H1 (cell line): ENCODE data around the gene BCL2A1. TPM values are rescaled to one million over a fixed set of nuclear protein-coding genes. Genes with fewer than 3 reads are reported as not detected.

Source experiments
- CTCF ChIA-PET: fragments of 300-600 bp; sonication (Branson Sonifier 250); formaldehyde crosslinking; loops from one replicate; lab custom pipeline; 2021; ENCODE audit not compliant: partially characterized antibody; lab: Charles Lee
- POLR2A ChIA-PET: fragments of 300-600 bp; sonication (Branson Sonifier 250); formaldehyde crosslinking; loops from one replicate; lab custom pipeline; 2021; ENCODE audit warnings: inconsistent platforms; ENCODE audit not compliant: partially characterized antibody; lab: Charles Lee
- DNase-seq, 2 experiments: peaks; one replicate each; pipeline versions ENCODE4 v3.0.0 to v3.0.0-alpha.2; 2010 to 2022; ENCODE audit warnings: low spot score in 2 of 2, low read depth in 1 of 2, mixed read lengths in 1 of 2
- FAIRE-seq: peaks from 2 replicates; lab custom pipeline; 2011; peaks lifted over from hg19 to GRCh38; lab: Jason Lieb, UNC
- H2AFZ ChIP-seq: 2 replicates; pipeline ENCODE4 v1.8.1; 2012; ENCODE audit warnings: low read length, inconsistent platforms
- H2AK5ac ChIP-seq: 2 replicates; pipeline ENCODE4 v1.6.1; 2013; ENCODE audit warnings: low read depth, low read length
- H2BK120ac ChIP-seq: replicated peaks from 2 replicates; pipeline ENCODE3; 2013; ENCODE audit warnings: low read depth, low read length, inconsistent platforms
- H2BK12ac ChIP-seq: 2 replicates; pipeline ENCODE4 v1.6.1; 2013; ENCODE audit warnings: low read depth, low read length
- H2BK15ac ChIP-seq: 2 replicates; pipeline ENCODE4 v1.6.1; 2013; ENCODE audit warnings: low read length
- H2BK20ac ChIP-seq: 2 replicates; pipeline ENCODE4 v1.6.1; 2013; ENCODE audit warnings: low read length
- H2BK5ac ChIP-seq: 2 replicates; pipeline ENCODE4 v1.6.1; 2013; ENCODE audit warnings: low read depth, low read length
- H3K14ac ChIP-seq: 2 replicates; pipeline ENCODE4 v1.6.1; 2013; ENCODE audit warnings: inconsistent platforms; ENCODE audit not compliant: insufficient read length
- H3K18ac ChIP-seq: 2 replicates; pipeline ENCODE4 v1.6.1; 2013; ENCODE audit warnings: low read length; ENCODE audit errors: extremely low read depth
- H3K23ac ChIP-seq: 2 replicates; pipeline ENCODE4 v1.6.1; 2013; ENCODE audit warnings: inconsistent platforms; ENCODE audit not compliant: insufficient read length
- H3K23me2 ChIP-seq: 2 replicates; pipeline ENCODE4 v1.6.1; 2013; ENCODE audit warnings: low read depth, low read length
- H3K27ac ChIP-seq: 2 replicates; pipeline ENCODE4 v1.6.1; 2011; ENCODE audit warnings: low read depth, low read length, inconsistent platforms
- H3K27me3 ChIP-seq, 4 experiments: replicated peaks in 1 of 4; 1 replicate in 1 of 4; 2 replicates in 3 of 4; pipeline versions ENCODE4 v1.6.1 to v1.8.1; 2011 to 2013; ENCODE audit warnings: low read length in 3 of 4, mild to moderate bottlenecking in 3 of 4, inconsistent platforms in 2 of 4, mixed read lengths in 2 of 4, moderate library complexity in 1 of 4; ENCODE audit not compliant: control insufficient read depth in 3 of 4, insufficient read depth in 3 of 4; ENCODE audit errors: extremely low read depth in 1 of 4
- H3K36me3 ChIP-seq, 4 experiments: 2 replicates each; pipeline versions ENCODE4 v1.6.1 to v1.8.1; 2011 to 2013; ENCODE audit warnings: mild to moderate bottlenecking in 4 of 4, low read length in 3 of 4, moderate library complexity in 2 of 4, control low read depth in 1 of 4, inconsistent platforms in 1 of 4; ENCODE audit not compliant: insufficient read depth in 4 of 4, control insufficient read depth in 2 of 4
- H3K4ac ChIP-seq: replicated peaks from 2 replicates; pipeline ENCODE3; 2013; ENCODE audit warnings: low read length, low read depth, mixed read lengths, inconsistent platforms; ENCODE audit not compliant: insufficient read length
- H3K4me1 ChIP-seq, 4 experiments: replicated peaks in 1 of 4; 1 replicate in 1 of 4; 2 replicates in 3 of 4; pipeline versions ENCODE4 v1.6.1 to v1.8.1; 2011 to 2013; ENCODE audit warnings: low read length in 3 of 4, inconsistent platforms in 2 of 4, mixed read lengths in 1 of 4; ENCODE audit not compliant: insufficient read depth in 4 of 4, control insufficient read depth in 3 of 4
- H3K4me2 ChIP-seq, 2 experiments: 2 replicates each; pipeline versions ENCODE4 v1.6.1 to v1.8.1; 2011 to 2013; ENCODE audit warnings: low read depth in 2 of 2, low read length in 2 of 2, control low read depth in 1 of 2, inconsistent platforms in 1 of 2, mild to moderate bottlenecking in 1 of 2; ENCODE audit not compliant: insufficient read depth in 1 of 2
- H3K4me3 ChIP-seq, 4 experiments: fragments of 200-600, 300-600 bp in 1 of 4; sonication (generic), shearing (Covaris generic), sonication (Bioruptor Twin) in 1 of 4; 2 replicates each; pipeline versions ENCODE4 v1.5.1 to v1.8.1; 2011 to 2016; ENCODE audit warnings: low read length in 4 of 4, low read depth in 3 of 4, control low read depth in 2 of 4, inconsistent platforms in 2 of 4, mild to moderate bottlenecking in 2 of 4, mixed read lengths in 1 of 4, moderate library complexity in 1 of 4; ENCODE audit not compliant: insufficient read depth in 2 of 4; ENCODE audit errors: extremely low read depth in 1 of 4
- H3K56ac ChIP-seq: replicated peaks from 2 replicates; pipeline ENCODE3; 2013; ENCODE audit warnings: low read depth, mild to moderate bottlenecking, mixed read lengths, low read length, inconsistent platforms; ENCODE audit not compliant: insufficient read length
- H3K79me1 ChIP-seq: 2 replicates; pipeline ENCODE4 v1.6.1; 2013; ENCODE audit warnings: low read depth, low read length, control low read depth
- H3K79me2 ChIP-seq, 2 experiments: 2 replicates each; pipeline versions ENCODE4 v1.6.1 to v1.8.1; 2012 to 2013; ENCODE audit warnings: low read length in 2 of 2, mild to moderate bottlenecking in 2 of 2, inconsistent platforms in 1 of 2; ENCODE audit not compliant: insufficient read depth in 2 of 2, control insufficient read depth in 1 of 2
- H3K9ac ChIP-seq, 4 experiments: replicated peaks in 1 of 4; 1 replicate in 1 of 4; 2 replicates in 3 of 4; pipeline versions ENCODE4 v1.6.1 to v1.8.1; 2011 to 2013; ENCODE audit warnings: low read depth in 3 of 4, low read length in 3 of 4, control low read depth in 2 of 4, mild to moderate bottlenecking in 2 of 4, moderate library complexity in 2 of 4, inconsistent platforms in 1 of 4; ENCODE audit errors: extremely low read depth in 1 of 4
- H3K9me3 ChIP-seq, 2 experiments: 2 replicates each; pipeline versions ENCODE4 v1.6.1 to v1.8.1; 2012 to 2013; ENCODE audit warnings: mild to moderate bottlenecking in 2 of 2, moderate library complexity in 2 of 2, control low read depth in 1 of 2, inconsistent platforms in 1 of 2, low read depth in 1 of 2, low read length in 1 of 2, mixed read lengths in 1 of 2; ENCODE audit not compliant: insufficient read depth in 2 of 2
- H4K20me1 ChIP-seq, 2 experiments: replicated peaks in 1 of 2; 2 replicates each; pipeline versions ENCODE3 to v1.8.1; 2011 to 2013; ENCODE audit warnings: inconsistent platforms in 2 of 2, low read length in 2 of 2, mild to moderate bottlenecking in 1 of 2; ENCODE audit not compliant: insufficient read depth in 2 of 2, control insufficient read depth in 1 of 2
- H4K5ac ChIP-seq: 2 replicates; pipeline ENCODE4 v1.6.1; 2013; ENCODE audit warnings: low read length, low read depth, mixed read lengths, inconsistent platforms; ENCODE audit not compliant: insufficient read length
- H4K8ac ChIP-seq: 2 replicates; pipeline ENCODE4 v1.8.0; 2013; ENCODE audit warnings: mild to moderate bottlenecking, moderate library complexity, low read length, inconsistent platforms; ENCODE audit not compliant: insufficient read depth; ENCODE audit errors: extremely low read depth
- H4K91ac ChIP-seq: replicated peaks from 2 replicates; pipeline ENCODE3; 2013; ENCODE audit warnings: low read length, mixed read lengths, inconsistent platforms; ENCODE audit not compliant: insufficient read length
- ASH2L ChIP-seq: fragments of 200-600, 300-600 bp; sonication (generic); IDR thresholded peaks from one replicate; pipeline ENCODE4 v1.7.1; 2017; ENCODE audit warnings: low read length
- CREB1 ChIP-seq: IDR thresholded peaks from 2 replicates; pipeline ENCODE4 v1.6.1; 2012; ENCODE audit warnings: inconsistent platforms
- CTCF ChIP-seq, 3 experiments: IDR thresholded peaks; 1 replicate in 2 of 3; 2 replicates in 1 of 3; pipeline versions ENCODE4 v1.5.1 to v1.6.1; 2011; ENCODE audit warnings: low read length in 3 of 3, mild to moderate bottlenecking in 3 of 3, inconsistent platforms in 2 of 3, low read depth in 1 of 3, moderate library complexity in 1 of 3; ENCODE audit not compliant: insufficient read depth in 1 of 3; ENCODE audit errors: control extremely low read depth in 1 of 3
- EGR1 ChIP-seq: IDR thresholded peaks from 2 replicates; pipeline ENCODE4 v1.6.1; 2011; ENCODE audit warnings: low read depth, low read length, borderline replicate concordance
- FOSL1 ChIP-seq: IDR thresholded peaks from 2 replicates; pipeline ENCODE4 v1.6.1; 2011; ENCODE audit warnings: mild to moderate bottlenecking, low read depth, low read length, moderate library complexity; ENCODE audit not compliant: insufficient read depth
- HDAC2 ChIP-seq, 2 experiments: fragments of 300-600 bp in 1 of 2; sonication (generic) in 1 of 2; IDR thresholded peaks; 2 replicates each; pipeline ENCODE4 v1.6.1; 2011 to 2012; ENCODE audit warnings: low read depth in 2 of 2, low read length in 2 of 2, mild to moderate bottlenecking in 2 of 2, moderate library complexity in 2 of 2, borderline replicate concordance in 1 of 2, inconsistent platforms in 1 of 2
- KDM1A ChIP-seq: fragments of 200-600, 300-600 bp; sonication (generic); IDR thresholded peaks from 2 replicates; pipeline ENCODE4 v1.7.1; 2016; ENCODE audit warnings: mild to moderate bottlenecking, low read length, borderline replicate concordance
- POLR2A ChIP-seq, 2 experiments: IDR thresholded peaks; 1 replicate in 1 of 2; 2 replicates in 1 of 2; pipeline ENCODE4 v1.6.1; 2011; ENCODE audit warnings: low read depth in 2 of 2, low read length in 2 of 2, mild to moderate bottlenecking in 2 of 2; ENCODE audit errors: control extremely low read depth in 1 of 2
- RBBP5 ChIP-seq: IDR thresholded peaks from 2 replicates; pipeline ENCODE4 v1.7.1; 2012; ENCODE audit warnings: low read depth, mild to moderate bottlenecking, inconsistent platforms, low read length, moderate library complexity, borderline replicate concordance
- TAF7 ChIP-seq: optimal IDR thresholded peaks from 2 replicates; pipeline ENCODE3; 2011; ENCODE audit warnings: low read depth, mild to moderate bottlenecking, inconsistent platforms, low read length, moderate library complexity, borderline replicate concordance
- WGBS, 2 experiments: shearing (Covaris generic) in 1 of 2; methylation state at CpG; one replicate each; pipeline versions ENCODE4 v1.1.6 to v1.1.7; 2013 to 2015; ENCODE audit warnings: low lambda C conversion rate in 2 of 2, mixed read lengths in 2 of 2, inconsistent platforms in 1 of 2, low coverage in 1 of 2, missing lambda C conversion rate in 1 of 2; ENCODE audit not compliant: insufficient replicate concordance in 2 of 2, insufficient coverage in 1 of 2, insufficient read length in 1 of 2; ENCODE audit errors: extremely low coverage in 1 of 2, missing lambda C conversion rate in 1 of 2; 5-methylcytosine and 5-hydroxymethylcytosine counted together
- polyA plus RNA-seq, 7 experiments: library from polyadenylated mRNA; depleted of rRNA in 3 of 7; stranded (reverse) in 5 of 7; unstranded in 2 of 7; fragments of >200 nt in 5 of 7; fragments of 200-250 nt in 2 of 7; gene quantifications; 1 replicate in 5 of 7; 2 replicates in 1 of 7; 4 replicates in 1 of 7; pipeline versions ENCODE4 v1.2.1 to v1.2.3, GENCODE V29; 2011 to 2013; ENCODE audit warnings: missing spikeins in 2 of 7, mixed read lengths in 2 of 7
- total RNA-seq: library from RNA; stranded (reverse); fragmentation: NEBNext Ultra II Directional; extraction: Animal tissue kit (Norgen Biotek cat#: 25700); gene quantifications from 2 replicates; pipeline ENCODE4 v1.2.1, GENCODE V29; 2021

Gene BCL2A1
- total and polyA plus RNA-seq, 2 of the 8 experiments (the other 6 are each of a cell fraction or from before 2014, with no cell fraction given) = not detected

- CTCF ChIA-PET = no interaction called here
- 89% methylated on average over 2 of the region's 2 CpGs; no CpG with 5 or more reads in 1 of the 2 experiments for WGBS, 2 experiments
- H3K18ac ChIP-seq = no peak overlapping the region
Observed at GRCh38 chr15:79929412-79929811, 41.6 kb downstream of the BCL2A1 start.

More at GRCh38 chr15:79929412-79929811, 41.6 kb downstream of the BCL2A1 start:
- Histone ChIP-seq H3K23ac (no peak overlapping the region), H4K20me1 (no peaks in the 10 kb centered on the region), H2BK20ac (no peak overlapping the region), H3K27me3 (no peaks in the 10 kb centered on the region), H3K36me3 (no peaks in the 10 kb centered on the region), H4K5ac (no peak overlapping the region), H2AFZ (no peak overlapping the region), H2BK15ac (no peak overlapping the region), H2BK12ac (no peak overlapping the region), H3K4me2 (no peak overlapping the region), H3K79me2 (no peaks in the 10 kb centered on the region), H4K91ac (no peak overlapping the region), H2BK120ac (no peak overlapping the region), H2BK5ac (no peak overlapping the region), H3K9ac (no peak overlapping the region), H3K4me1 (no peaks in the 10 kb centered on the region), H3K27ac (no peak overlapping the region), H4K8ac (no peak overlapping the region), H3K4ac (no peak overlapping the region), H3K23me2 (peaks cover 2% of the 10 kb centered on the region; the same call in 1 of the 2 replicates), H3K14ac (no peak overlapping the region), H3K9me3 (no peaks in the 10 kb centered on the region; a peak in 1 of 4 replicates), H2AK5ac (no peak overlapping the region), H3K79me1 (no peaks in the 10 kb centered on the region), H3K56ac (no peak overlapping the region), H3K4me3 (no peak overlapping the region)
- POLR2A ChIA-PET = no interaction called here
- DNase-seq = no peak
- TF ChIP-seq KDM1A (no peak), EGR1 (no peak), FOSL1 (no peak), TAF7 (no peak), ASH2L (no peak), RBBP5 (no peak), HDAC2 (IDR thresholded peaks at IDR 0.05; ENCODE audit: borderline replicate concordance in 1 of 2, low read depth in 2 of 2, low read length in 2 of 2) (no peak), CREB1 (no peak), CTCF (IDR thresholded peaks at IDR 0.05; ENCODE audit: control extremely low read depth in 1 of 3, insufficient read depth in 1 of 3, low read depth in 1 of 3, low read length in 3 of 3) (no peak), POLR2A (IDR thresholded peaks at IDR 0.05; ENCODE audit: control extremely low read depth in 1 of 2, low read depth in 2 of 2, low read length in 2 of 2) (no peak)
- no peak for FAIRE-seq
